Measurements from ENCODE around the gene HIVEP2.

HIVEP2 gene

DNA sequence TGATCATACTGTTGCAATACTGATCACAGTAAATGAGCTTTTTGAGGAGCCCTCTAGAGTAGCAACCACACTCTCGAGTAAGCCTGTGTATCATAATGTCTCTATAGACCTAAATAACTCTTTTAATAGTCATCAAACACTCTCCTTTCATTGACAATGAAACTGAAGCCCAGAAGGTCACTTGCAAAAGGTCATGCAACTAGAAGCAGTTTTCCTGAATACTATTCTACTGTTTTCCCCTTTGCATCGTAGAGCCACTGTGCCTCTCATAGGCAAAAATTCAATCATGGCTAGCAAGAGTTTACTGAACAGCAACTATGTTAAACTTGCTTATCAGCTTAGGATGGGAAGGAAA lies 105.3 kb downstream of the HIVEP2 start:
- no peak for DNase-seq

DNA sequence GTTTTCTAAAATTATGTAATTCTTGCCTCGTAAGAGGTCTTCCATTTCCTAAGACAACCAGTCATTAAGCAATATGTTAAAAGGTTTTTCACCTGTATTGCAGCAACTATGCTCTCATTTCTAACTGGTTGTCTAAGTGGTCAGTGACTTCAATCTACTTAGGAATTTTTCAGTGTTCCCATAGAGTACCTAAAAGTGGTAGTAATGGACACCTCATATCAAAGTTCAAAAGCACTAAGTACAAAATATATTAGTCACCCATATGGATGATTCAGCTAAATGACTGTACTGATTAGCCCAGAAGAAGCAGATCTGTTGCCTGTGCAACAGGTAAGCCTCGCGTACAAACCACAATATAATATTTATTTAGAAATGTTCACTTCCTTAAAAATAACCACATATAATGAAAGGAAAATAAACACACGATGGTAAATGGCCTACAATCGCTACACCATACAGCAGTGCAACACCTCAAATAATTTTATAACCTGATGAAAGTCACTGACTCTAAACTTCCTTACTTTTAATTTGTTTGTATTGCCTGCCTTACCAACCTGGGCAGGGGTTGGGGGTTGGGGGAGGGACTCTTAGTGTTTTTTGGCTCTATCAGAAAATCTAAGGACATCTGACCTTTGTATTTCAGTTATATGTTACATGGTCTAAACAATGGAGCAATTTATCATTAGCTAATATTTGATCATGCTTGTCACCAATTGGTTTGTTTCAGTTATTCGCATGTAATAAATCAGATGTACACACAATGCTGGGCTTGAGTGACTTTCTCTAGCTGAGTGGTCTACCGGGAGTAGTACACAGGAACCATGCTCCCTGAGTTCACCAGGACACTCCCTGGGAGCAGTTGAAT lies 105.9 kb downstream of the HIVEP2 start:
- no peak for DNase-seq

DNA sequence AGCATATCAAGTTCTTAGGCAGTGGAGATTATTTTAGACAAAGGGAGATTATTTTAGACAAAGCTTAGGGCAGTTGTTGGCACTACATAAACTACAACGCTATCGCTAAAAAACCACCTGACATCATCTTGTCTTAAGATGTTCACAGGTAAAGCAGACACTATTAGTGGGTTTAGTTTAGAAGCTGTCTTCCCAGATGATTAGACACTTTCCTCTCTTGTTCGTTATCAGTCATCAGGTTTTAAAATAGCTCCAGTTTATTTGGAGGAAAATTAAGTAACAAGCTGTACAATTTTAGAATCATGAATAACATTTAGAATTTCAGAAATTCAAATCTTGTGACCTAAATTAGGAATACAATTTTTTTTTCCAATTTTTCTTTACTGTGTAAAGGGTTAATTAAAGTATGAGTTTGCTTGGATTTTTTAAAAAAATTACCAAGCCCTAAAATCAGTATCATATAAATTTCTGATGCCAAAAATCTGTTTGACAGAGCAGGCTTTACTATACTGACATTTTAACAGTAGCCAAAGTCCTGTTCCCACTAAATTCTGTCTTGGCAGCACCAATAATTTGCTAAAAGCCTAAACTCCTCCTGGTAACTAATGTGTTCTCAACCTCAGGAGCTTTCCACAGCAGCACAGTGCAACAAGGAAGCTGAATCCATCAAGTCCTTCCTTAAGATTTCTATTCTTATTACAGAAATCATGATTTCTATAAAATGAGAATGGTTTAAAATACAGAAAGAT lies 109.0 kb downstream of the HIVEP2 start:
- no peak for DNase-seq

DNA sequence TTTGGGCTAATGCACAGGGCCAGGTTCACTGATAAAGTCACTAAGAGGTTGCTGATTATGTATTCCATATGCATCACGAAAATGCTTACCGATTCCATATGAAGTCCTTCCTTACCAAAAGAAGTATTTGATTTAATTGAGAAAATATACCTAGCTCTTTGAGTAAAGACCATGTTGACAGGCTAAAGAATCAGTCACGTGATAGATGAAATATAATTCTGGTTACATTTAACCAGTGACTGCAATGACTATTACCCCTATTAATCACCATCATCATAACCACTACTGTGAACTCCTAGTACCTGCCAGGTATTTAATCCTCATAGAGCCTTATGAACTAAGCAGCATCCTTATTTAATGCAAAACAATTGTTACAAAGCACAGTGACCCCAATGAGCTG lies 110.1 kb downstream of the HIVEP2 start:
- no peak for DNase-seq

DNA sequence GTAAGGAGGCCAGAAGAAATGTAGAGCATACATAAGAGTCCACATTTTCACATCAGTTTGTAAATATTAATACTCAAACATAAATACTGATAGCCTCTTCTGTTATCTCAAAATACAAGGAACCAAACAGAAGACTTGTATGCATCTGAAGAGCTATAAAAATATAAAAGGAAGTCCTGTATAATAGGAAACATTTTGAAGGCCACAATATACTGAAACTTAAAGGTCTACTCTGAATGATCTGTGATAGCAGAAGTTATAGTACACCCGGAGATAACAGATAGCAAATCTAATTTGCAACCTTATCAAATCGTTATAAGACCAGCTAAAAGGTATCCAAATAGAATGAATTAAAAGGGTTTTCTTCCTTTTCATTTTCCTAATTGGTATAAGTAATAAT lies 111.2 kb downstream of the HIVEP2 start:
- DNase-seq, result no peak

DNA sequence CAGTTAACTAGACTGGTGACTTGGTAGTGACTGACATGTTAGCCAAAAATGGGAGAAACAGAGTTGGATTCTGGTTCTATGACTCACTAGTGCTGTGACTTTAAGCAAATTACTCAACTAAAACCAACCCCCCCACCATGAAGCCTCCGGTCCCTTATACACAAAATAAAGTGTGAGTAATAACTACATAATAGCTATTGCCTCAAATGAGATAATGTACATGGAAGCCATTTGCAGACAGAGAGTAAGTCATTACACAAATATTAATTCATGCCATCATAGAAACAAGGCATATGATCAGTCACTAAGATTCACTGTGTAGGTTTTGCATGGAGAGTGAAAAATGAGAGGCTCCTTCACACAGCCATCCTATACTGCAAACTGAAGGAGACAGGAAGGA lies 111.9 kb downstream of the HIVEP2 start:
- no peak for DNase-seq

DNA sequence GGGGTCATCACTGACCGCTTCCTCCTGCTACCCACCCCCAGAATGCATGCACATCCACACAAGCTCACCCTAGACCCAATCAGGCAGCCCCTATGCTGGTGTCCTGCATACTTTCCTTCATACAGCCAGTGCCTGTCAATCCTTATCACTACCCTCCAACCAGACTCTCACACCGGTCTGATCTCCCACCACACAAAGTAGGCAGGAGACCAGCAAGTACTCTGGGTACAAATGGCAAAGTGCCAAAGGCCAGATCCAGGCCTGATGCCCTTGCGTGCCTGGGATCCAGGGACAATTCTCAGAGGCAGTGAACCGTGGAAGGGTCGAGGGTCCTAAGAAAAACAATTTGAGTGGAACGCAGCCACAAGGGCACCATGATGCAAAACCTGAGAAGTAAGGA lies 114.2 kb downstream of the HIVEP2 start:
- no peak for DNase-seq

GRCh38 chr6:142830116-142830710 lies 114.8 kb downstream of the HIVEP2 start:
- no peak for DNase-seq

DNA sequence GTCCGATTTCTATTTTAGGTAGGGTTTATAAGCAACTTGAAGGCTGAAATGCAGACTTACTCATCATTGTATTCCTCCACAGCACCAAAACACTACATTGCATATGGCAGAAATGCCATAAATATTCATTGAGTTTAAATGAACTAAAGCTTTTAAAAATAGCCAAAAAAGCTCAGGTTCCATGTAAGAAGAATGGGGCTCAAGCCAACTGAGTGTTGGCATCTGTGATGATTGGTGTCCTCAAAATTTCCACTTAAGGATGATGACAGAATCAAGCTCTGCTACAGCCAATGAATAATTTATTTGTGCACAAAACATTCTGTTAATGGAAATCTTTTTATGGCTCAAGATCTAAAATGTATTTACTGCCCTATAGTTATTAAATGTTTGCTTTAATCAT lies 115.4 kb downstream of the HIVEP2 start:
- DNase-seq, result no peak

DNA sequence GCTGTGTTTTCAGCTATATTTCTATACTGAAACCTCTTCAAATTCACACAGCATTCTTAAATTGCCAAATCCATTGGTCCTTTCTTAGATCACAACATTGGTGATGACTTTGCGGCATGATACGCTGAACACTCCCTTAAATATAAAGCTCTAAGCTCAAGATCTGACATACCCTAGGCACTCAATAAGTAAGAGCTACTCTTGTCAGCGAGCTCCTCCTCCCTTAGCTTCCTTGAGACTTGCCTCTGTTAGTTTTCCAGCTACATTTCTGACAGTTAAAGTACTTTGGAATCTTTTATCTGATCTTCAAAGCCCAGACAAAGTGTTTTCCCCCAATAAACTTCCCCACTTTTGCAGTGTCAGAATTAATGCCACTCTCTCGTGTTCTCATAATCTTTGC lies 117.0 kb downstream of the HIVEP2 start:
- DNase-seq, result no peak

DNA sequence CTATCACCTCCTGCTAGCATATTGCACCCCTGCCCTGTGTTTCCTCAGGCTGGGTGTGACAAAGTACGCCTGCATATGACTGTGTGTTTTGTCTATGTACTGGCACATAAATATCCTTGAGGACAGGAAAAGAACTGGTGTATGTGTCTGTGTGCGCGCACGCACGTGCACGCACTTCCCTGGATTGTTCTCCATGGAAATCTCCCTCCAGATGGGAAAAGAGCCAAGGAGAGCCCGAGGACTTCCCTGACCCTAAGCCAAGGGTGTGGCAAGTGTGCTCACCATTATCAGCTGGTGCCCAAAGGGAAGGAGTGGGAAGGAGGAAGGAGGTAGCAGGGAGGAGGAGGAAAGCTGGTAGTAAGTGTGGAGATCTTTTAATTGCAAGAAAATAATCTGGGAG lies 117.6 kb downstream of the HIVEP2 start:
- DNase-seq, result no peak

GRCh38 chr6:142825760-142826159 lies 119.2 kb downstream of the HIVEP2 start:
- no peak for DNase-seq

DNA sequence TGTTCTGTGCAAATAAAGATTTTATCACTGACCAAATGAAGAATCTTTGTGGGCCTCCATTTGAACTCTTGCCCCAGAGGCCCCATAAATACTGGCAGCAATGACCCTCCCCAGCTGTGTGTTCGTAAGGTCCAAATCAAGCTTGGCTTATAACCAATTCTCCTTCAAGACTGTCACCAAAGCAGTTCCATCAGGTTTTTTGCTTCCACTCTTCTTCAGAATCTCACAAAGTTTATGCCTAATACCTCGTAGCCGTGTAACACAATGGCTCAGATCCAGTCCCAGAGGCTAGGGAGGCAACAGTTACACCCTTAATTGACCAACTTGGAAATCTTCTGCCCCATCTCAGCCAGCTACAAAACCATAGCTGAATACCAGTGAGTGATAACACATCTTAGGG lies 120.5 kb downstream of the HIVEP2 start:
- no peak for DNase-seq

GRCh38 chr6:142823256-142823902 lies 121.6 kb downstream of the HIVEP2 start:
- DNase-seq, result peak; percentile 91 to 94

GRCh38 chr6:142822842-142823241 lies 122.1 kb downstream of the HIVEP2 start:
- peak; percentile 97 to 99 for DNase-seq

DNA sequence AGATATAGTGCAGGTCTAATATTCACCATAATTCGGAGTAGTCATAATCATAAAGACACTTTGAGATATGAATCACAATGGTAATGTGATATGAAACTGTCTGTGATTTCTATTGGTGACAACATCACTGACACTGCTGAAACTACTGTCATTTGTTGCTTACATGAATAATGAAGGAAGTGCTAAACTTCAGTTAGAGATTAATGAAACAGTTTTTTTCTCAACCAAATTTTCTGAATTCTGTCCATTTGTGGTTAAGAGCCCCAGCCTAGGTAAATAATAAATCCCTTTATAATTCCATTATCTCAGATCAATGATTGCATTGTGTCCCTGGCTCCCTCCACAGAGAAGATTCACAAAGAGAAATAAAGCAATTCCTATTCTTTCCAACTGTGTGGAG lies 122.6 kb downstream of the HIVEP2 start:
- DNase-seq, result no peak

- DNase-seq, result peak in 1 of 2 experiments; percentile 16
Observed at GRCh38 chr6:142821860-142822259, 123.1 kb downstream of the HIVEP2 start.

- DNase-seq, result no peak
Observed at GRCh38 chr6:142821164-142821716, 123.7 kb downstream of the HIVEP2 start.

- peak; percentile 55 to 91 for DNase-seq
Observed at GRCh38 chr6:142820338-142821051, 124.5 kb downstream of the HIVEP2 start.

DNA sequence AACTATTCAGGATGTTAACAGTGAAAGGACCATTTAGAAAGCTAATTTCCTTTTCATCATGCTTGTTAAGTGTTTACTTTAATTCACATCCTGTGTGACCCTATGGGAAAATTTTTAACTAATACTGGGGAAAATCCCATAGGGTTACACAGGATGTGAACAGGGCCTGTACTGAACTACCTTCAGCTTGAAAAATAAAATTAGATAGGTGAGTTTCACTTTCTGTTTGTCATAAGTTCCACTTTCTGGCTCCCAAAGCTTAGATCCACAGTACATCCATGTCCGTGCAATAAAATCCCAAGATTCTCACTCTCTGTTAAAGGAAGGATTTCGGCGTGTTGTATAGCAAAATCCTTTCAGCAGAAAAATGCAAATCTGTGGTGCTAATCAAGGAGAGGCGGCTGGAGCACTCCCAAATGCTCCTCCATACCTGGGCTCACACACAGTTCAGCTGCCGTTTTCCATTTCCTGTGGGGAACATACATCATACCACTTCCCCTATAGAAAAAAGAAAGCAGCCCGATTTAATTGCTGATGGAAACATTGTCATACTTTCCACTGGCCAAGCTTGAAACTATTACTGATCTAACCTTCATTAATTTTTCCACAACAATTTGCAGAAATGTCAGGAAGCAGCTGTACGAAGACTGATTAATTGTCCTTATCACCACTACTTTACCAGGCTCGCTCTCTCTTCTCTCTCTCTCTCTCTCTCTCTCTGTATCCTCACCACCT lies 125.2 kb downstream of the HIVEP2 start:
- DNase-seq, result no peak

- DNase-seq, result no peak
Observed at GRCh38 chr6:142816486-142816885, 128.5 kb downstream of the HIVEP2 start.

DNA sequence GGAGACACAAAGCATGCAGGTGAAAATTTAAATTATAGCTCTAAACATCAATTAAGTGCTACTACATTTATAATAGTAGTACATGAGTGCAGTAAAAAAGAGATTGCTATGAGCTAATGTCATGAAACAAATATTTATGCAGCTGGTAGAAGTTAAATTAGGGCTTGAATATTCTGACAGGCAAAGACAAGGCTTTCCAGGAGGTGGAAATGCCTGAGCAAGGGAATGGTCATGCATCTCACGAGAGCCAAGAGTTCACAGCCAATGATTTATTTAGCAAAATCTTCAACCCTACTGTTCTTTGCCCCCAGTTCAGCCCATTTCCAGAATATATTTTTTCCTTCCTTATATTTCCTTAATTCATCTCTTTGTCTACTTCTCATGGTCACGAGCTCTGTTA lies 128.9 kb downstream of the HIVEP2 start:
- no peak for DNase-seq

Data from NCI-H524 (cell line).